GM15510 (cell line): ENCODE data around the gene C12orf42.

Source experiments
- POLR2A ChIP-seq: IDR thresholded peaks from 3 replicates; pipeline ENCODE4 v1.6.1; 2011; ENCODE audit warnings: borderline replicate concordance; ENCODE audit not compliant: insufficient read length; ENCODE audit errors: extremely low read depth

C12orf42 gene

DNA sequence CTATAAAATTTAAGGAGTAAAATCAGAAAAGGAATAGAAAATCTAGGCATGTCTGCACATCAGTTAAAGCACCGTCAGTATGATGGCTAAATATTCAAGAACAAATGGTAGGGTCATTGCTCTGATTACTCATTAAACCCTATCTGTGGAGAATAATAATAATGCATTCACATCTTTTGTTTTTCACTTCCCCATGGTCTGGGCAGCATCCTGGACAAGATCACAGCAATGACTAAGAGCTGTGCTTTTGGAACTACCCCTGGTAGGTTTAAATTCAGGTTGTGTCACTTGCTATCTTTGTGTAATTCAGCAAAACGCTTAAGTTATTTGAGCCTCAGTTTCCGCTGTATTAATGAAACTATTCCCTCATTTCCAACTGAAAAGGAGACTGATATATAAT lies 33.1 kb downstream of the C12orf42 start:
- no peak for TF ChIP-seq POLR2A

DNA sequence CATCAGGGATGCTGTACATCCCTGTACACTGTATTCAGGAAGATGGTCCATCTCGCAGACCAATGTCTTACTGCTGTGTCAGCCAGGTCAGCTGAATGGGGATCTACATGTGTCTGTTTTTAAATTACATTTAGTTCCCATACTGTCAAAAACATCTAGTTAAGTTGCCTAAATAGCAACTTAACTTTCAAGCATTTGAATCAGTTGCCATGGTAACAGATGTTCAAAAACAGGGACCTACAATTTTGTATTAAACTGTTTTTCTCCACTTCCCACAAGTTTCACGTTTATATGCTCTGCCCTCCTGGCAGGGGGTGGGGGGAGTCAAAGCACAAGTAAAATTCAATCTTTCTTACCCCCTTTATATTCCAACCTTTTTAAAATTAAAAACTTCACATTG lies 38.3 kb downstream of the C12orf42 start:
- TF ChIP-seq POLR2A: no peak

DNA sequence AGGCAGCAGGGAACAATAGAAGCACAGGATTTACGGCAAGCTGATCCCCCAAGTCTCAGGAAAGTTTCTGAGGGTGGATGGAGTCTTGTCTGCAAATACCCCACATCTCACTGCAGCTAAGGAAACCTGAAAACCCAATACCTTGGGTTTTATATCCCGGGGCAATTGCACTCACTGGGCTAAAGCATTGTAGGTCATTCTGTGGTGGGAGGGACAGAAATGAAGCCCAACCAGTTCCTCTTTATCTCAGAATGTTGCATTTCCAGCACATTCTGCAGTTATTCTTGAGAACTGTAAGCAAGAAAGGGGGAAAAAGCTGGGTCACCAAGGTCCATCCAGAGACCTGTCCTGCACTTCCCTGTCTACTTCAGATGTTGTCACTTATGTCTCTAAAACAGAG lies 39.8 kb downstream of the C12orf42 start:
- no peak for TF ChIP-seq POLR2A

DNA sequence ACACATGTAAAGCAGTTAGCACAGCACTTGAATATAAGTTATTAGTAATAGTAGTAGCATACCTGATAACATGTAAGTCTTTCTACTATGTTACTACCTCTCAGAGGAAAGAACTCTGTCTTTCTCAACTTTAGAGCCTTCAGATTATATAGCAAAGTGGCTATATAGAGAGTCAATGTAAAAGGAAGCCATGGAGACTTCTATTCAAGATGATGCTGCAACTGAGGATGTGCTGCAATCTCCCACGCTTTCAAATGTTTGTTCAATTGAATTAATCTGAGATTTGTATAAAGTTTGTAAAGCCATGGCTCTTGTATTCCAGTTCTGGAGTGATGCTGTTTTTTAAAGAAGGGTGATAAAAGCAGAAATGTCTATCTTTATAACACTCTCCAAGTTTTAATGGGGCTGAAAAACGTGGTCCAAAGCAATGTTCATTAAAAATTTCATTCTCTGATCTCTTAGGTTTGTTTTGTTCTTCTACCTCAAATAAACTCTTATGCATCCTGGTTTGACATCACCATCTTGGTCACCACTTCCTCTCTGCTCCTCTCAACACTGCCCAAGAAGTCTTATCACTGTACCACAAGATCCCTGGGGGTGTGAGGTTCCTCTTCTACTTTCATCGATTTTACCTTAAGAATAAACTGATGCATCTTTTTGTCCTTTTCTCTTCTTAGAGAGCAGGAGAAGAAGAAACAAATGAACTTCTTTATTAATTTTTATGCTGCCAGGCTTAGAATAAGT lies 40.6 kb downstream of the C12orf42 start:
- no peak for TF ChIP-seq POLR2A

DNA sequence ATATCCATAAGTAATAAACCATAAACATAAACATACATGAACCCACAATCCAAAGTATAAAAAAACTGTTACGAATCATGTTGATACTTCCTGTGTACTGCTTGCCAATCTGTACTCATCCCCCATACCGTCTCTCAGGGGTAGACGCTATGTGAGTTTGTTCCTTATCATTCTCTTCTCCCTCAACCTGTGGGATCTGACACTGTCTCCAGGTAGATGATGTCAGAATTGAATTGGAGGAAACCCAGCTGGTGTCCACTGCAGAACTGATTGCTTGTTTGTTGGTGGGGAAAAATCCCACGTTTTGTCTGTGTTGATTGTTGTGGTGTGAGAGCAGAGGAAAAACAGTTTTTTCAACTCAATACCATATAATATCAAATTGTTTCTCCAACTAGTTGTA lies 50.8 kb downstream of the C12orf42 start:
- no peak for TF ChIP-seq POLR2A

DNA sequence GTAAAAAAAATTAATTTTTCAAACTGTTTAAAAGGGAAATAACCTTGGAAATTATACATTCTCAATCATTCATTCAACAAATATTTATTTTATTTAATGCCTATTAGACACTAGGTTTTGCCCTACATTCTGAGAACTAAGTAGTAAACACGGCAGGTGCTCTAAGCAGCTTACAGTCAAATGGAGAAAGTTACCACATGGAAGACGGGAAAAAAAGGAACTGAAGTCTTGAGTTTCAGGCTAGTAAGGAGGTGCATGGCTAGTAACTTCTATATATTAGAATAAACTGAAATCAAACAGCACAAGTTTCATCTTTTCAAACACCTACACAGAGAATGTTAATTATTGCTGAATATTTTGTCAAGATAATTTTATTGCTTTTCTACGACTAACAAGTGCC lies 52.9 kb downstream of the C12orf42 start:
- no peak for TF ChIP-seq POLR2A

DNA sequence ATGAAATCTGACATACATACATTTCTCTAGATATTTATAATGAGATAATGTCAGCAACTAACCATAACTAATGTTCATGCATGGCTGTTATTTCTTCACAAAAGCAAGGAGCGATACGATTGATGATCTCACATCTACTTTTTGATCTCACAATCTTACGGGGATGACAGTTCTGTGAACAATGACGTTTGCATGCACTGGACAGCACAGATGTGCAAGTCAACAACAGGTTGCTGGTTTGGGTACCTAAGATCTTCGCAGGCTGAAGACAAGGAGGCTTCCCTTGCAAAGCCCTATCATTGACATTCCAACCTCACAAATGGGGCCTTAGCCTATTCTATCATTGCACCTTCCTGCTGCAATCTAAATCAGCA lies 53.6 kb downstream of the C12orf42 start:
- no peak for TF ChIP-seq POLR2A

DNA sequence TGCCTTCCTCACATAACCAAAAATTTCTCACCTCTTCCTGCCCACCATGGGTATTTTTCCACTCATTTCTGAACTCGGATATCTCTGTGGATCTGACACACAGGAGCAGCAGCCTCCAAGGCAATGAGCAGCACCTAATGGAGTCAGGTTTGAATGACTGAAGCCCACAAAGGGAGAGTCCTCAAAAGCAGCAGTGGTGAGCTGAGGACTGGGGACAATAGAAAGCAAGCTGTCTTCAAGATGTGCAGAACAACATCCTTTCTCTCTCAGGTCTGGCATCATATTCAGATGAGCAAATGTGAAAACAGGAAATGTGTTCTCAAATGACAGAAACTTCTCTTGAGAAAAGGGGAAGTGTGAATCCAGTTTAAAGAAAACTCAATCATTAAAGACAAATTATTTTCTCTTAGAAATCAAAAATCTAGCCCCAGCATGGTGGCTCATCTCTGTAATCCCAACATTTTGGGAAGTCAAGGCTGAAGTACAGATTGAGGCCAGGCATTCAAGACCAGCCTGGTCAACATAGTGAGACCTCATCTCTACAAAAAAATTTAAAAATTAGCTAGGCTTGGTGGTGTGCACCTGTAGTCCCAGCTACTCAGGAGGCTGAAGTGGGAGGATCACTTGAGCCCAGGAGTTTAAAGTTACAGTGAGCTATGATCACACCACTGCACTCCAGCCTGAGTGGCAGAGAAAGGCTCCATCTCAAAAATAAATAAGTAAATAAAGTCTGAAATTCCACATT lies 54.2 kb downstream of the C12orf42 start:
- TF ChIP-seq POLR2A: peak; percentile 32

DNA sequence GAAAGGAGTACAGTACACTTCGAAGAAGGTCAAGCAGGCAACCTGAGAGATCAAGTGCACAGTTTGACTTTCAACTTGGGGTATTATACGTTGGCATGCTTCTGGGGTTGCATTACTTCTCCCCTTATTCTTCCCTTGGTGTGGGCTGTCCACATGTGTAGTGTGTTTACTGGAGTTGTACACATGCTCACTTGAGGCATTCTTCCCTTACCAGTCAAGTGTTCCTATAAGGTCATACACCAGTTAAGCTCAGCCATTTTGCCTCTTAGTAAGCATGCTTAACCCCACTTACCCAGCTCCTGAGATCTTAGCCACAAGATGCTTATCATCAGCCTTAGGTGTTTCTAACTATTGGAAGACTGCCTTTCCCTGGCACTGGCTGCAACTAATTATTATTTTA lies 63.8 kb downstream of the C12orf42 start:
- TF ChIP-seq POLR2A: no peak

DNA sequence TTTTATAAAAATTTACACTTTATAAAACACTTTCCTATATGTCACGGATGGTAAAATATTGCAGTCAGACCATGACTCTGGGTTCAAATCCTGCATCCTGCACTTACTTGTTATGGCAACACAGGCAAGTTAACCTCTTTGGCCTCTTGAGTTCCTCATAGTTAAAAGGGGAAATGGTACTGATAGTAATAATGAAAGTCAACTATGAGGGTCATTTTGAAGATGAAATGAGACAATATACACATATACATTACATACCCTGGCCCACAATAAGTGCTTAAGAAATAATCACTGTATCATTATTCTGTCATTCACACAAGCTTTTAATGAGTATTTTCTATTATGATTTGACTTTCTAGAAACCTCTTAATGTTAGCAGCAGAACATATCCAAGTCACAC lies 64.4 kb downstream of the C12orf42 start:
- no peak for TF ChIP-seq POLR2A

DNA sequence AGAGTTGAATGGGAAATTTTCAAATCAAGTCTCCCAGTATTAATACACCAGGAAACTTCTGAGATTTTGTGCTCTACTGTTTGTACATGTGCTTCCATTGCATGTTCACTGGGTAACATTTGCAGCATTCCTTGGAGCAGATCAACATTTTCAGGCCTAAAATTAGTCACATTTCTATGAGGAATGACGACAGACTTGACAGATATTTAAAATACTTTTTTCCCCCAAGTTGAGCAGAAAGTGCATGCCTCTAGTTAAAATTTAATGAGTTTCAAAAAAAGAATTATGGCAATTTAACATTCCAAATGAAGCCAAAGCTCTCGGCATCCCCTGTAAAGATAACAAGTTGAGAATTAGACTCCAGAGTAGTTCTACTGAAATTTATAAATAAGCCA lies 72.3 kb downstream of the C12orf42 start:
- no peak for TF ChIP-seq POLR2A

DNA sequence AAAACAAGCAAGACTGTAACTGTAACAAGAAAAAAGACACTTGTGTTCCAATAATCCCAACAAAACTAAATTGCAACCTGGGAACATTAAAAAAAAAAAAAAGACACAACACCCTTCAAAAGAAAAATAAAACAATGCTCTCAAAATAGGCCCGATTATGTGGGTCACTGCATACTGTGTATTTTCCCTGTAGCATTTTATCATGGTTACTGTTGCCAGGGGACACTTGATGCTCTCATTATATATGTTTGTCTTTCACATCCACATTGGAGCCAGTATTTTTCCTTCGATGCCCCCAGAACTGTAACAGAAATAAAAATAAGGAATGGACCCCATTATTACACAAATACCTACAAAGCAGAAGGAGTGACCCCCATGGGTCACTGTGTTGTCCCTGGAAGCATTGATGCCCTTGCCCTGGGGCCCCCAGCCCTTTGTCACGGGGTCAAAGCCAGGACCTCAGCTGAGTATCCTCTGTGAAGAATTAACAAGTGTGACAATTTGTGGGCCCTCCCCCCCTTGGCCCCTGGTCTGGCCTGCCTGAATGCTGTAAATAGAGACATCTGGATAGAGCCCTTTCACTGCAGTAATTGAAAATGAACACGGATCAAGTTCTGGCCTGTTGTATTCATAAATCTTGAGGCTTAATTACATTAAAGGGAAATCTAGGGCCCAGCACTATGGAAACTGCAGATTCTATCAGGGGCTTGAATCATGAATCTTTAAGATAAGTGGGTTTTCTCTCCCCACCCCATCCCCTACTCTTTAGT lies 72.8 kb downstream of the C12orf42 start:
- no peak for TF ChIP-seq POLR2A

DNA sequence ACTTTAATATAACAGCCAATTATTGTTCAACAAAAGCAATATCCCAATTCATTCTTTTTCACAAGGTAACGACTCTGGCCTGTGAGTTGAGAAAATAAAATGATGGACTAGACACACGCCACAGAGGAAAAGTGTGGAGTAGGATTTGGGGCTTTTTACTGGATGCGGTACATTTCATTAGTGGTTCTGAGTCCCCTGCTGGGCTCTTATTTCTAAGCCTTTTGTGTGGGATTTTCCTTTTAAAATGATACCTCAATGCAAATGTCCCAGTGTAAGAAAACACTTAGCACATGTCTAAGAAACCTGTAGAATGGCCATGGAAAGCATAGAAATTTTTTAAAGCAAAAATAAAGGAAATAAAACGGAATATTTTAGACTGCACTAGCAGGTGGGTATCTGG lies 73.4 kb downstream of the C12orf42 start:
- no peak for TF ChIP-seq POLR2A

DNA sequence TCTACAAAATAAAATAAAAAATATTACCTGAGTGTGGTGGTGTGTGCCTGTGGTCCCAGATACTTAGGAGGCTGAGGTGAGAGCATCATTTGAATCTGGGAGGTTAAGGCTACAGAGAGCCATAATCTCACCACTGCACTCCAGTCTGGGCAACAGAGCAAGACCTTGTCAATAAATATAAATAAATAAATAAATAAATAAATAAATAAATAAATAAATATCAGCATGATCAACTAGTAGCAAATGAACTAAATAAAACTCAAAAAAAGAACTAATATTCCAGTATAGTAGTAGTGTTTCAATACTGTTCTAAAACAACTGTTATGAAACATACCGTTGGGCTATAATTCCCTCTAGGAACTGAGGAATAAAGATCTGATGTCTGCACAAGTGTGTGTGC lies 74.4 kb downstream of the C12orf42 start:
- TF ChIP-seq POLR2A: no peak

DNA sequence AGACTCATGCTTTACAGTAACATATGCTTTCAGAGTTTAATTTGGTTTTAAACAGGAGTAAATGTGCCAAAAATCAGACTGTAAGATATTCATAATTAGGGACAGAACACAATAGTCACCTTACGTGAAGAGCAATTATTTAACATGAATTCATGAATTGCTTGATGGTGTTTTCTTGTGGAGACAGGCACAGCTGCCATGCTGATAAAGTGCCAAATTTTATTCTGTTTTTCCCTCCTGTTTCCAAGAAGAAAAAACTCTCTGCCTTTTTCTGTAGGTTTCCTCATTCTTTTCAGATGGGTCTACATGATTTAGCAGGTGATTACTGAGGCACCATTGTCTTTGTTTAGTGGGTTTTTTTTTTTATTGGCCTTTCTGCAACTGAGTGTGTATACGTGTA lies 80.1 kb downstream of the C12orf42 start:
- TF ChIP-seq POLR2A: no peak

DNA sequence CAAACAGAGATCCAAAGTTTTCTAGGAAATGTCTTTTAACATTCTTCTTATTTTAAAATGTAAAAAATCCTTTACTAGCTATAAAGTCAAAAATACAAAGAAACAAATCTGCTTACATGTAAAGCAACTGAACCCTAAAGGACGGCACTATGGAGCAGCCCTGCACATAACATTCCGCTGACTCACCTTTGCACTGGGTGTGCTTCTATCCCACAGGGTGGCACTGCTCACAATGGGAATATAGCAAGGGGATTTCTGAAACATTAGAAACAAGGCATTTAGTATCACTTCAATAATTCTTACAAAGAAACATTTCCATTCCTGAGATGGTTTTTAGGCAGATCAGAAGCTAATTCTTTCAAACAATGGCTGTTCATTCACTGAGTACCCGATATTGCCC lies 94.3 kb downstream of the C12orf42 start:
- TF ChIP-seq POLR2A: no peak

DNA sequence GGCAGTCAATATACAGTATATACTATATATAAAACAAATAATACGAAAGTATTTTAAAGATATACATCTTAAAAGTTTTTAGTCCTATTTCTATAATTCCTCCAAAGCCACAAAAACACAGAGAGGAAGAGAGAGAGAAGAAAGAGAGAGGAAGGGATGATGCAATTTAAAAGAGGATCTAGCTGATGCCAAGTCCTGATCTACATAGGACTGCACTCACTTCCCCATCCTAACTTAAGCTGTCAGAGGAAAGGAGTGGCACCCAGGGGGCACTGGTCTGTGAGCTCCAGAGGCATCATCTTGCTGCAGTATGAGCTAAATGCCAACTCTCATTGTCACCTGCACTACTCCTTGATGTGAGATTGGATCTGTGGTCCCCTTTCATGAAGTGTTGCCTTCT lies 95.8 kb downstream of the C12orf42 start:
- TF ChIP-seq POLR2A: no peak

DNA sequence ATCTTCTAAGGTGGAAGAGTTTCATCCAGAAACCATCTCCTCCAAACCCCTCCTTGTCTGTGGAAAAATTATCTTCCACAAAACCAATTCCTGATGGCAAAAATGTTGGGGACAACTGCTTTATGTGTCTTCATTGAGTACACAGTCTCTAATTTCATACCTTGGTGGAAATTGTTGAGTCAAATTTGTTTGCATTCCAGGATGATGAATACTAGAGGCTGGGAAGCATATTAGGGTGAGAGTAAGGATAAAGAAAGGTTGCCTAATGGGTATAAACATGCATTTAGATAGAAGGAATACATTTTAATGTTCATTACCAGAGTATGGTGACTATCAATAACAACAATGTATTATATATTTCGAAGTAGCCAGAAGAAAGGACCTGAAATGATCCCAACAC lies 98.2 kb downstream of the C12orf42 start:
- no peak for TF ChIP-seq POLR2A
